ENCODE results near the gene TMEM8B.

DNA sequence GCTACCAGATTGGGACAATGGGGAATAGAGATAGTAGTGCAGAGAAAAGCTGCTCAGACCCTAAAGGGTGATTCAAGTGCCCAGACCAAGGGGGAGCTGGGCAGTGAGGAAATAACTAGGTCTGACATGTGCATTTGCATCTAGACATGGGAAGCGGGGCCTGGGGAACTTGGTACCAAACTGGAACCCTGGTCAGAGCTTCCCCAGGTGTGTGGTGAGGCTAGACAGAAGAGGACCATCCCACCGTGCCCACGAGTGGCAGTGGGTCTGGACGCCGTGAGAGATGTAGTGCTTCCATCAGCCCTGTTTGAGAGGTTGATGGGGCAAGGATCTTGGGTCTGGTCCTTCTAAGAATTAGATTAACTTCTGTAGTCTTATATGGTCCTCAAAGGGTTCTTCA lies 7.6 kb downstream of the TMEM8B start:
- TF ChIP-seq POLR2AphosphoS5 (IDR thresholded peaks at IDR 0.05; ENCODE audit: low read depth, low read length) (no peak), SIN3A (IDR thresholded peaks at IDR 0.05; ENCODE audit: borderline replicate concordance, insufficient read depth, low read length) (no peak), TAF1 (IDR thresholded peaks at IDR 0.05; ENCODE audit: borderline replicate concordance, insufficient read depth, low read length) (no peak)
- TF ChIP-seq, protein P1, sequence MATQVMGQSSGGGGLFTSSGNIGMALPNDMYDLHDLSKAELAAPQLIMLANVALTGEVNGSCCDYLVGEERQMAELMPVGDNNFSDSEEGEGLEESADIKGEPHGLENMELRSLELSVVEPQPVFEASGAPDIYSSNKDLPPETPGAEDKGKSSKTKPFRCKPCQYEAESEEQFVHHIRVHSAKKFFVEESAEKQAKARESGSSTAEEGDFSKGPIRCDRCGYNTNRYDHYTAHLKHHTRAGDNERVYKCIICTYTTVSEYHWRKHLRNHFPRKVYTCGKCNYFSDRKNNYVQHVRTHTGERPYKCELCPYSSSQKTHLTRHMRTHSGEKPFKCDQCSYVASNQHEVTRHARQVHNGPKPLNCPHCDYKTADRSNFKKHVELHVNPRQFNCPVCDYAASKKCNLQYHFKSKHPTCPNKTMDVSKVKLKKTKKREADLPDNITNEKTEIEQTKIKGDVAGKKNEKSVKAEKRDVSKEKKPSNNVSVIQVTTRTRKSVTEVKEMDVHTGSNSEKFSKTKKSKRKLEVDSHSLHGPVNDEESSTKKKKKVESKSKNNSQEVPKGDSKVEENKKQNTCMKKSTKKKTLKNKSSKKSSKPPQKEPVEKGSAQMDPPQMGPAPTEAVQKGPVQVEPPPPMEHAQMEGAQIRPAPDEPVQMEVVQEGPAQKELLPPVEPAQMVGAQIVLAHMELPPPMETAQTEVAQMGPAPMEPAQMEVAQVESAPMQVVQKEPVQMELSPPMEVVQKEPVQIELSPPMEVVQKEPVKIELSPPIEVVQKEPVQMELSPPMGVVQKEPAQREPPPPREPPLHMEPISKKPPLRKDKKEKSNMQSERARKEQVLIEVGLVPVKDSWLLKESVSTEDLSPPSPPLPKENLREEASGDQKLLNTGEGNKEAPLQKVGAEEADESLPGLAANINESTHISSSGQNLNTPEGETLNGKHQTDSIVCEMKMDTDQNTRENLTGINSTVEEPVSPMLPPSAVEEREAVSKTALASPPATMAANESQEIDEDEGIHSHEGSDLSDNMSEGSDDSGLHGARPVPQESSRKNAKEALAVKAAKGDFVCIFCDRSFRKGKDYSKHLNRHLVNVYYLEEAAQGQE (IDR thresholded peaks at IDR 0.05; ENCODE audit: insufficient read depth in 1 of 2, low read depth in 2 of 2, low read length in 2 of 2), result no peak

Measured in PFSK-1 (cell line).